Non-pigmented ciliary epithelial cell (primary cell): Measurements from ENCODE around the gene PYCARD.
"Not testable (repeated sequence)": the region's sequence is repeated elsewhere in the genome, so short reads cannot be mapped to it uniquely, and the experiment has no call there.

Source experiments
- DNase-seq: peaks from one replicate; pipeline ENCODE4 v3.0.0-alpha.2; 2010; ENCODE audit warnings: low read depth

The PYCARD gene

DNA sequence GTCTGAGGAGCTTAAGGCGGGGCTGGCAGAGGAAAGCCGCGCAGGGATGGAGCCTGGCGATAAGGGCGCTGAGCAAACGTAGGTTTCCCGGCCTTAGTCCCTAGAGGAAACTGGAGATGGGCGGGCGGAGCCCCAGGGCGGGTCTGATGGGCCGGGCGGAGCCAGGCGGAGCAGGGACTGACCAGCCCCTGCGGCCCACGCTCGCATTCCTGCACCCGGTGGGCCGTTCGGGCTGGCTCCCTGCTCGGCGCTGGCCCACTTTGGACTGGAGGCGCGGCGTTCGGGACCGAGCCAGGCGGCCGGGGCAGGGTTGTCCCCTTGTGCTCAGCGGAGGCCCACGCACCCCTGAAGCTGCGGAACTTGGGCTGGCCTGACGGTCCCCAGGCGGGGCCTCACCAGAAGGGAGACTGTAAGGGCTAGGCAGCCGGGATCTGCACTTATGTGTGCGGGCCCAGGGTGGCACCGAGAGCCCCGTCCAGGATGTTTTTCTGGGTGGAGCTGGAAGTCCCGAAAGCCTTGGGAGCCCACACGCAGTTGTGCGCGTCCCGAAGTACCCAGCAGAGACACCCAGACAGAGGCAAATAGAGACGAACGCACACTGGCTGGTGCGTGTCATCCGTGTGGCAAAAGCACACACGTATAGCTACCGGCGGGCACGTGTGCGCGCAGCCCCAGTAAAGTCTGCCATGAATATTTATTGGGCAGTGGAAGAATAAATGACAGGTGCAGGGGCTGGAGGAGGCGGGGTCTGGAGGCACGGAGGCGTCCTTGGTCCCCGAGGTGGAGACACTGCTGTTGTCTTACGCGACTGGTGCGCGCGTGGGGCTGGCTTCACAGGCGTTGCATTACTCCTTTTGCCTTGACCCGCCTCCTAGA is 13.0 kb upstream of the PYCARD start:
- DNase-seq, result peak; percentile 15

- no peak for DNase-seq
Observed at GRCh38 chr16:31214708-31215286, 12.2 kb upstream of the PYCARD start.

GRCh38 chr16:31213877-31214707 is 11.5 kb upstream of the PYCARD start, which contains the start of gene TRIM72:
Gene TRIM72, plus strand, starts transcription at chr16:31214119. Its CDS starts 620 bp downstream, at chr16:31214739.
- DNase-seq, result no peak

- no peak for DNase-seq
Observed at GRCh38 chr16:31213342-31213741, 10.8 kb upstream of the PYCARD start.

- no peak for DNase-seq
Observed at GRCh38 chr16:31206776-31207175, 4.2 kb upstream of the PYCARD start.

DNA sequence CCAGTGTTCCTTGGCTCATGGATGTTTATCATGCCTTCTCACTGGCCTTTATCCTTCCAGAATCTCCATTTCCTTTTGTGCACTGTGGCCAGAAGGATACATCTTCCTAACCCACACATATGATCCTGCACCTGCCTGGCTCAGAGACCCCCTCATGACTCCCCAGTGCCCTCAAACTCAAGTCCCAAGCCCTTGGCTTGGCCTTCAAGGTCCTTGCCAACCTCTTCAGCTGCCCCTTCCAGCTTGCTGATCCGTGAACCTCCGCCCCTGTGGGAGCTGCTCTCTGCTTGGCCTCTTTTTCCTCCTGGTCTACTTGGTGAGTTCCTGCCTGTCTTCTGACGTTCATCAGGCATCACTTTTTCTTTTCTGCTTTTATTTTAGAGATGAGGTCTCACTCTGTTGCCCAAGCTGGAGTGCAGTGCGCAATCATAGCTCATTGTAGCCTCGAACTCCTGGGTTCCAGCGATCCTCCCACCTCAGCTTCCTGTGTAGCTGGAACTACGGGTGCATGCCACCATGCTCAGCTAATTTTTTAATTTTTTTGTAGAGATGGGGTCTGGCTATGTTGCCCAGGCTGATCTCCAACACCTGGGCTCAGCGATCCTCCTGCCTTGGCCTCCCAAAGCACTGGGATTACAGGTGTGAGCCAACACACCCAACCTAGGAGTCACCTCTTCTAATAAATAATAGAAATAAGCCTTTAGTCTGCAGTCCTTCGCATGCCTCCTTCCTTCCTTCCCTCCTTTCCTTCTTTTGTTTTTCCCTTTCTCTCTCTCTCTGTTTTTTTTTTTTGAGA is 2.5 kb upstream of the PYCARD start:
- no peak for DNase-seq

DNA sequence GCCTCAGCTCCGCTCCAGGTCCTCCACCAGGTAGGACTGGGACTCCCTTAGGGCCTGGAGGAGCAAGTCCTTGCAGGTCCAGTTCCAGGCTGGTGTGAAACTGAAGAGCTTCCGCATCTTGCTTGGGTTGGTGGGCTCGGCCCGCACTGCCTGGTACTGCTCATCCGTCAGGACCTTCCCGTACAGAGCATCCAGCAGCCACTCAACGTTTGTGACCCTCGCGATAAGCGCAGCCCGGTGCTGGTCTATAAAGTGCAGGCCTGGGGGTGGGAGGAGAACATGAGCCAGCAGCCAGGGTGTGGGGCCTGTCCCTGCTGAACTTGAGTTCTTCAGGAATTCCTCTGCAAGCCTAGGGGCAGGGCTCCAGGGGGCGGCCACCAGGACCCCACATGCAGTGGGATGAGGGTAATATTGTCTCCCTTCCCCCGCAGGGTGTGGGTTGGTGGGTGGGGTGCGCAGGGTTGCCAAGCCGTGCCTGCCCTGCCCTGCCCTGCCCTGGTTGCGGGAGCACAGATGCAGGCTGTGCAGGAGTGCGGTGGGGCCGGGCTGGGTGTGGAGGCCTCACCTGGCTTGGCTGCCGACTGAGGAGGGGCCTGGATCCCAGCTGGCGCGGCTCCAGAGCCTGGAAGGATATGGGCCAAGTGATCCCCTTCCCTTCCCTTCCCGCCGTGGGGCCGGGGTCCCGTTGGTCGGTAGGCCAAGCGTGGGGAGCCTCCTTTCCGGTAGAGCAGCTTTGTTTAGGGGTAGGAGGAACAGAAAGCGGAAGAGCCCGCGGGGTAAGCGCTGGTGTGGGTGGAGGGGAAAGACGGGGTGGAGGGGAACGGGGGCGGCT is 762 bp downstream of the PYCARD start:
- DNase-seq, result no peak

DNA sequence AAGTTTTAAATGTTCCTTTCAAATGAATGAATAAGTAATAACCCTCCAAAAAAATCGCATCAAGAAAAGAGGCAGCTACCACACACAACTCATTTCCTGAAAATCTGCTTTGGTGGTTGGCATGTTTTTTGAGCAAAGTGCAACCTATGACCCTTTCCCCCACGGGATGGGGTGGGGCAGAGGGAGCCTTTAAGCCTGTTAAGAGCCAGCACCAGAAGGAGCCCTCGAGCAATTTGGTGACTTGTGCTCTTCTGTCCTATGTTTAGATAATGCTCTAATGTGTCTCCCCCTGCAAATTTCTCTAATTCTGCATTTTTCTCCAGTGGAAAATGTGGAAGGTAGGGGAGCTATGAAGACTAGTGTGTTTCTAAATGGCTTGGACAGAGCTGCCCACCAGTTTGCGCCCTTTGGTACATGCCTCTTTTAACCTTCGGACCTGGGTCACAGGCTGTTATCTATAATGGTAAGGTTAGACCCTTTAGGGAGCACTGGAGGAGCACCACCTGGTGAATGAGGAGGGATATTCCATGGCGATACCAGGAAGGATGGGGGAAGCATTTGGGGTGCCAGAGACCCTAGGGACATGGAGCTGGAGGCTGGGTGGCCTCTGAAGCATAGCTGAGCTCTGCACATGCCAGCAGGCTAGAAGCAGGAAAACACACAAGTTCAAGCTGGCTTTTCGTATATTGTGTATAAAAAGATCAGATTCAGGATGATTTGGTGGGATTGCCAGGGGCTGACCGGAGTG is 1.6 kb downstream of the PYCARD start:
- no peak for DNase-seq

DNA sequence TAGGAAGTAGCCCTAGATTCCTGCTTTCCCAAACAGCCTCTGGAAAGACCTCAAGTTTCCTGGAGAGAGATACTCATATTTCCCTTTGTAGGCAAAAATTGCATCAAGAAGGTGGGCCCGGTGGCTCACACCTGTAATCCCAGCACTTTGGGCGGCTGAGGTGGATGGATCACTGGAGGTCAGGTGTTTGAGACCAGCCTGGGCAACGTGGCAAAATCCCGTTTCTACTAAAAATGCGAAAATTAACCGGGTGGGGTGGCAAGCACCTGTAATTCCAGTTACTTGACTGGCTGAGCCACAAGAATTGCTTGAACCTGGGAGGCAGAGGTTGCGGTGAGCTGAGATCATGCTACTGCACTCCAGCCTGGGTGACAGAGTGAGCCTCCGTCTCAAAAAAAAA is 2.4 kb downstream of the PYCARD start:
- DNase-seq, result not testable (repeated sequence)

DNA sequence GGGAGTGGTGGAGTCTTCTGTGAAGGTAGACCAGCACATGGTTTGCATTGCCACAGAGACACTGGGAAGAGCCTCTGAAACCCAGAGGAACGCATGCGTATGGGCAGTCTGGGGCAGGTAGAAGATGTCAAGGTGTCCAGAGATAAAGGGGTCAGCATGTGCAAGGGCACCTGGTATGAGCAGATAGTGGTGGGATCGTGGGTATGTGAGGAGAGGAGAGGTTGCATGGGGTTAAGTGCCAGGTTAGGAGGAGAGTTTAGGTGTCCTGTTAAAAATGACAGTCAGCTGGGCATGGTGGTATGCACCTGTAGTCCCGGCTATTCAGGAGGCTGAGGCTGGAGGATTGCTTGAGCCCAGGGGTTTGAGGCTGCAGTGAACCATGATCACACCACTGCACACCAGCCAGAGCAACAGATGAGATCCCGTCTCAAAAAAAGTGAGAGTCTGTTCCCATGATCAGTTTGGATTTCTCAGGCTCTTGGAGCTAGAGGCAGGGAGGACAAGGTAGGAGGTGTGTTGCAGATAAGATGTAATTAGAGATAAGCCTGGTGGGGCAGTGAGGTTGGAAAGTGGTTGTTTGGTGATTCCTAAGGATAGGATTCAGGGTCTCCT is 3.0 kb downstream of the PYCARD start:
- DNase-seq, result no peak

- no peak for DNase-seq
Observed at GRCh38 chr16:31198207-31198882, 4.2 kb downstream of the PYCARD start.

GRCh38 chr16:31196324-31197088 is 6.1 kb downstream of the PYCARD start:
- DNase-seq, result no peak

- not testable (repeated sequence) for DNase-seq
Observed at GRCh38 chr16:31195861-31196260, 6.7 kb downstream of the PYCARD start.

DNA sequence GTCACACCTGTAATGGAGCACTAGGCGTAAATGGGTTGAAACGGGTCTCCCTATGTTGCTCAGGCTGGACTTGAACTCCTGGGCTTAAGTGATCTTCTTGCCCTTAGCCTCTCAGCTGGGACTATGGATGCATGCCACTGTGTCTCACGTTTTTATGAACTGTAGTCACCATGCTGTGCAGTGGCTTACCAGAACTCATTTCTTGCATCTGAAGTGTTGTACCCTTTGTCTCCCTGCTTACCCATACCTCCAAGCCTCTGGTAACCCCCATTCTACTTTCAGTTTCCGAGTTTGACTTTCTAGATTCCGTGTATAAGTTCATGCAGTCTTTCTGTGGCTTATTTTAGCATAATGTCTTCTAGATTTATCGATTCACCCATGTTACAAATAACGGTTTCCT is 7.7 kb downstream of the PYCARD start:
- no peak for DNase-seq

DNA sequence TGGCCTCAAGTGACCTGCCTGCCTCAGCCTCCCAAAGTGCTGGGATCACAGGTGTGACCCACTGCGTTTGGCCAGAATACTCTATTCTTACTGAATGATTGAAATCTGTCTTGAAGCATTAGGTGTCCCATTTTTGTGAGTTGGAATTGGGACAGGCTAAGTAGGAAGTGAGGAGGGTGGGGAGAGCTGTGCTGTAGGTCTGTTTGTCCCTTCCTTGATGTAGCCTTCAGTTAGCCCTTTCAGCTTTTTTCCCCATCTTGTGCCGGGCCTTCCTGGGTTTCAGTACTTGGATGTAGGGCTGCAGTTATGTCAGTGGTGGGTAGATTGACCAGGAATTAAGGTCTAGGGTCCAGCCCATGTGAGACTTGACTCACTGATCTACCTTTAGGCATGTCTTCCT is 8.7 kb downstream of the PYCARD start:
- no peak for DNase-seq

DNA sequence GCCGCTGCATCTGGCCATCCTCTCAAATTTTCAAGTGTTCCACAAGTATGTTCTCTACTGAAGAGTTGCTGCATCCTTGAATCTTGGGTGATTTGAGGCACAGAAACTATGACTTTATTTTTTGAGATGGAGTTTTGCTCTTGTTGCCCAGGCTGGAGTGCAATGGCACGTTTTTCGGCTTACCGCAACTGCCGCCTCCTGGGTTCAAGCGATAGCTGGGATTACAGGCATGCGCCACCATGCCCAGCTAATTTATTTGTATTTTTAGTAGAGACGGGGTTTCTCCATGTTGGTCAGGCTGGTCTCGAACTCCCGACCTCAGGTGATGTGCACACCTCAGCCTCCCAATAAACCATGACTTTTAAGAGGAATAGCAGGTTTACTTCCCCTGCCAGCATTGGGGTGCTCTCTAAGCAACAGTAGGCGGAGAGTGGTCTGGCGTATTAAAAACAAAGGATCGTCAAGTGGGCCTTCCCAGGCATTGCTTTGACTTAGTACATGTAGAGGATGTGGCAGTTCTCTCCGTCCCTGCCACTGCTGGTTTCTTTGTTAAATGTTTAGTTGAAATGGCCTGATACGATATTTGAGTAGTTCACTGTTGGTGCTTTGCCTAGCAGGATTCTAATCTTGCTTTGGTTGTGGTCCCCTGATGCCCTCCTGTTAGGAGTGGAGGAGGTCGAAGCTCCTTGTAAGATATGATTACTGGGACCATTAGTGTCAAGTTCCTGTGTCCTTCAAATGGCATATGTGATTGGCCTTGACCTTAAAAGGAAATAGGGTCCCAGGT is 9.5 kb downstream of the PYCARD start:
- no peak for DNase-seq

DNA sequence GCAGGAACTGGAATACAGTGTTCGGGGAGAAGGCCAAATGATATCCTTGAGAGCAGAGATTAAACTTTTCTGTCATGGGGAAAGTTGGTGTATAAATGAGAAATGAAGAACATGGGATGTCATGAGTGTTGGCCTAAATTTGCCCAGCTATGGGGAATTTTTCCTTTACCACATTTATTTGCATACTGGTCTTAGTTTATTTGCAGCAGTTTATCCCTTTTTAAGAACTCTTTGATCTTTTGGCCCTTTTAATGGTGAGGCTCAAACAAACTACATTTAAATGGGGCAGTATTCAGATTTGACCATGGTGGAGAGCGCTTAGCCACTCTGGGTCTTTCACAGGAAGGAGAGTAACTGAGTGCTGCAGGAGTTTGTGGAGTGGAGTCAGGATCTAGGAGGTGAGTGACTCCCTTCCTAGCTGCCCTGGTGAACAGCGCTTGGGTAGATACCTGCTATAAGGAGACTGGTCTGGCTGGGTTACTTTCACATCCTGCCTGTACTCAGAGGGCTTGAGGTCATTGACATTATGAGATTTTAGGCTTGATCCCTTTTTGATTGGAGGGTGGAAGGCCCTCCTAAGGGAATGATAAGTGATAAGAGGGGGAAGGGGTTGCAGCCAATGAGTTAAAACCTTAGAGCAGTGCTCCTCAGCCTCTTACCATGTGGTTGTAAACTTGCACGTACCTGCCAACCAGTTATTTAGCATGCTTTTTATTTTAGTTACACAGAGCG is 10.7 kb downstream of the PYCARD start:
- no peak for DNase-seq
